Panc1 (cell line): Measurements from ENCODE around the gene DNAL4.

Experiments
- CTCF ChIP-seq: fragments of 450-650 bp; IDR thresholded peaks from 2 replicates; pipeline ENCODE4 v1.5.1; 2017; ENCODE audit warnings: mild to moderate bottlenecking
- REST ChIP-seq, 2 experiments: IDR thresholded peaks; 2 replicates each; pipeline ENCODE4 v1.6.1; 2011 to 2012; ENCODE audit warnings: low read depth in 2 of 2, control low read depth in 1 of 2, low read length in 1 of 2, mild to moderate bottlenecking in 1 of 2, moderate library complexity in 1 of 2; ENCODE audit not compliant: insufficient read depth in 1 of 2
- SIN3A ChIP-seq: IDR thresholded peaks from 2 replicates; pipeline ENCODE4 v1.6.1; 2012; ENCODE audit warnings: low read depth, mild to moderate bottlenecking, low read length, moderate library complexity, borderline replicate concordance; ENCODE audit not compliant: insufficient read depth
- TCF7L2 ChIP-seq: IDR thresholded peaks from 2 replicates; pipeline ENCODE4 v1.6.1; 2011; ENCODE audit warnings: mild to moderate bottlenecking, low read depth, low read length, inconsistent platforms

GRCh38 chr22:38799265-38800002, 5.5 kb upstream of the DNAL4 start:
- TF ChIP-seq CTCF (no peak), REST (IDR thresholded peaks at IDR 0.05; ENCODE audit: insufficient read depth in 1 of 2, low read depth in 2 of 2, low read length in 1 of 2) (no peak), TCF7L2 (no peak), SIN3A (no peak)
